Measurements from ENCODE around the gene CLEC9A. TPM values are rescaled to one million over a fixed set of nuclear protein-coding genes. Genes with fewer than 3 reads are reported as not detected.

Gene CLEC9A
- total and polyA plus RNA-seq, 9 of the 15 experiments (the other 6 are each of a cell fraction or from before 2014, with no cell fraction given): not detected

GRCh38 chr12:10067264-10067663 lies 36.8 kb downstream of the CLEC9A start:
- intact Hi-C loops (cut with micrococcal nuclease) (no loop called here), in situ Hi-C loops (cut with MboI) (no loop called here)
- Histone ChIP-seq H3K4me2 (ENCODE audit: insufficient read depth, low read length) (no peak overlapping the region), H3K4me3 (no peak overlapping the region), H3K79me2 (ENCODE audit: control insufficient read depth, insufficient read depth, low read length) (no peaks in the 10 kb centered on the region), H3K9ac (ENCODE audit: insufficient read depth in 1 of 2, low read depth in 2 of 2, low read length in 2 of 2) (no peak overlapping the region), H3K4me1 (replicated peaks in 1 of 2; ENCODE audit: control insufficient read depth in 2 of 2, insufficient read depth in 2 of 2, low read length in 2 of 2) (no peaks in the 10 kb centered on the region), H3K9me3 (replicated peaks; ENCODE audit: control insufficient read depth, insufficient read depth, low read depth, low read length) (no peaks in the 10 kb centered on the region), H3K36me3 (ENCODE audit: control insufficient read depth, insufficient read depth, low read length) (no peaks in the 10 kb centered on the region), H3K27me3 (ENCODE audit: control insufficient read depth in 2 of 2, insufficient read depth in 2 of 2, low read length in 2 of 2) (no peaks in the 10 kb centered on the region; a peak in 1 of 5 replicates), H4K20me1 (replicated peaks; ENCODE audit: control insufficient read depth, insufficient read depth, low read length) (no peaks in the 10 kb centered on the region), H3K27ac (ENCODE audit: extremely low read depth, low read depth, low read length) (no peak overlapping the region), H3K9me1 (ENCODE audit: control insufficient read depth, insufficient read depth, low read length) (no peaks in the 10 kb centered on the region), H2AFZ (ENCODE audit: low read depth, low read length) (no peak overlapping the region)
- ATAC-seq (no peak), FAIRE-seq (no peak), DNase-seq (ENCODE audit: extremely low read depth in 1 of 4, low spot score in 3 of 4) (no peak)
- TF ChIP-seq TAF15 (IDR thresholded peaks at IDR 0.05; ENCODE audit: low read depth, low read length) (no peak), TAF9B (IDR thresholded peaks at IDR 0.05; ENCODE audit: partially characterized antibody) (no peak), MEIS2 (IDR thresholded peaks at IDR 0.05; ENCODE audit: partially characterized antibody) (no peak), USF2 (CRISPR knock-in tag; IDR thresholded peaks at IDR 0.05) (no peak), BCL6 (CRISPR knock-in tag; IDR thresholded peaks at IDR 0.05) (no peak), HDGF (IDR thresholded peaks at IDR 0.05) (no peak), KDM2B (CRISPR knock-in tag; IDR thresholded peaks at IDR 0.05) (no peak), COPS2 (conservative IDR thresholded peaks at IDR 0.05) (no peak), ZNF232 (CRISPR knock-in tag; IDR thresholded peaks at IDR 0.05) (no peak), CREB5 (CRISPR knock-in tag; IDR thresholded peaks at IDR 0.05) (no peak), STAT5A (IDR thresholded peaks at IDR 0.05; ENCODE audit: borderline replicate concordance, low read length) (no peak), CHD4 (IDR thresholded peaks at IDR 0.05; ENCODE audit: insufficient read depth, insufficient replicate concordance, low read depth, low read length, poor library complexity, severe bottlenecking) (no peak), ZNF77 (CRISPR knock-in tag; IDR thresholded peaks at IDR 0.05) (no peak), KLF13 (tag; IDR thresholded peaks at IDR 0.05; ENCODE audit: borderline replicate concordance, low read depth) (no peak), RBFOX2 (IDR thresholded peaks at IDR 0.05; ENCODE audit: low read depth, low read length) (no peak), ZNF507 (tag; conservative IDR thresholded peaks at IDR 0.05) (no peak)
- ChIA-PET POLR2A (interaction anchor here (1.1 kb wide), 2 partner anchors 22 to 26 kb away, joined by 3 to 4 read pairs; no protein-coding TSS in a partner anchor), CTCF (ENCODE audit: low intra/inter-chr PET ratio) (no interaction called here)
- BruUV-seq (replicated peaks): no TSS peak
- WGBS (ENCODE audit: insufficient coverage, low coverage, missing lambda C conversion rate): 0% methylated on average over 3 of the region's 4 CpGs
